GM21717 (cell line): ENCODE data around the gene MAST1.

Experiments used
- ATAC-seq: cut with Tn5 transposase; IDR thresholded peaks from one replicate; pipeline ENCODE4 v1.9.1; 2021; ENCODE audit warnings: mild to moderate bottlenecking, moderate library complexity; ENCODE audit not compliant: unreplicated experiment

Gene MAST1

DNA sequence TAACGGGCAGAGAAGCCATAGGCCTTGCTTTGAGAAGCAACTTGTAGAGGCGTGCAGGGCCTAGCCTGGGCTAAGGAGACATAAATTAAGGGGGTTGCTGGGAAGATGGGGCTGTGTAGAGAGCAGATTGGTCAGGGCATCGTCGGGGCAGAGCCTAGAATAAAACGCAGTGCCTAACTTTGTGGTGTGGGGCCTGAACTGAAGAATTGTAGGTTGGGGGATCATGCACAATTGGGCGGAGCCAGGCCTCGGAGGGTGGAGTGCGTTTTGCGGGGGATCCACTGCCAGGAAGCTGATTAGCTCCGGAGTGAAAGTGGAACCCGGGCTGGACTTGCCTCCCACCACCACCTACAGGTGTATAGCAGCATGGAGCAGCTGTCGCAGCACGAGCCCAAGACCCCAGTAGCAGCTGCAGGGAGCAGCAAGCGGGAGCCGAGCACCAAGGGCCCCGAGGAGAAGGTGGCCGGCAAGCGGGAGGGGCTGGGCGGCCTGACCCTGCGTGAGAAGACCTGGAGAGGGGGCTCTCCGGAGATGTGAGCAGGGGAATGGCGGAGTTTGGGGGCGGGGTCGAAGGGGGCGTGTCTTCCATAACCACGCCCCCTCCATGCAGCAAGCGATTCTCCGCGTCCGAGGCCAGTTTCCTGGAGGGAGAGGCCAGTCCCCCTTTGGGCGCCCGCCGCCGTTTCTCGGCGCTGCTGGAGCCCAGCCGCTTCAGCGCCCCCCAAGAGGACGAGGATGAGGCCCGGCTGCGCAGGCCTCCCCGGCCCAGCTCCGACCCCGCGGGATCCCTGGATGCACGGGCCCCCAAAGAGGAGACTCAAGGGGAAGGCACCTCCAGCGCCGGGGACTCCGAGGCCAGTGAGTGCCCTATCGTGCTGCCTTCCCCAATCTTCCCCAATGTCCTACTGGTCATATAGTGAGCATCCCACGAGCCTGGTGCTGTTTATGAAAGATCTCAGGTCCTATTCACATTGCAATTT is 29.1 kb downstream of the MAST1 start:
- ATAC-seq, result no peak

GRCh38 chr19:12868540-12869112 is 30.3 kb downstream of the MAST1 start:
- no peak for ATAC-seq

DNA sequence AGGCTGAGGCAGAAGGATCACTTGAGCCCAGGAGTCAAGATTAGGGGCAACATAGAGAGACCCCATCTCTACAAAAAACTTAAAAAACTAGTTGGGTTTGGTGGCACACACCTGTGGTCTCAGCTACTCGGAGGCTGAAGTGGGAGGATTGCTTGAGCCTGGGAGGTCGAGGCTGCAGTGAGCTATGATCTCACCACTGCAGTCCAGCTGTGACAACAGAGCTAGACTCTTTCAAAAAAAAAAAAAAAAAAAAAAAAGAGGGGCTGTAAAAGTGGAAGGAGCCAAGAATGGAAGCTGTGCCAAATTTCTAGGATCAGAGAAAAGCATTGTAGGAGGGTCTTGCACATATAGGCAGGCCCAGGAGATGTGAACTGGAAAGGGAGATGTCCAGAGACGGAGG is 33.4 kb downstream of the MAST1 start:
- no peak for ATAC-seq

DNA sequence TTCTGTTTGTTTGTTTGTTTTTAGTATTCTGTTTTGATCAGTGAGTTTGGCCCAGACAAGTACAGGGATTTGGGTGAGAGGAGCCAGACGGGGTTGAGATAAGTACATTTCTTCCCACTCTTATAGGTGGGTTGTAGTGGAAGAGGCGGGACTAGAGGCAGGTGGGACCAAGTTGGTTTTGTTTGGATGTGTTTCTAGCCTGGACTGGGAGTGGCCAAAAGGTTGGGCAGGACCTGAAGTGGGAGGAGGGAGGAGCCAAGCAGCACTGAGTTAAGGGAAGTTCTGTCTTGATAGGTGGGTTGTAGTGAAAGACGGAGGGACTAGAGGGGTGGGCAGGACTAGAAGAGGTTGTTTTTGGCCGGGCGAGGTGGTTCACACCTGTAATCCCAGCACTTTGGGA is 33.9 kb downstream of the MAST1 start:
- no peak for ATAC-seq

DNA sequence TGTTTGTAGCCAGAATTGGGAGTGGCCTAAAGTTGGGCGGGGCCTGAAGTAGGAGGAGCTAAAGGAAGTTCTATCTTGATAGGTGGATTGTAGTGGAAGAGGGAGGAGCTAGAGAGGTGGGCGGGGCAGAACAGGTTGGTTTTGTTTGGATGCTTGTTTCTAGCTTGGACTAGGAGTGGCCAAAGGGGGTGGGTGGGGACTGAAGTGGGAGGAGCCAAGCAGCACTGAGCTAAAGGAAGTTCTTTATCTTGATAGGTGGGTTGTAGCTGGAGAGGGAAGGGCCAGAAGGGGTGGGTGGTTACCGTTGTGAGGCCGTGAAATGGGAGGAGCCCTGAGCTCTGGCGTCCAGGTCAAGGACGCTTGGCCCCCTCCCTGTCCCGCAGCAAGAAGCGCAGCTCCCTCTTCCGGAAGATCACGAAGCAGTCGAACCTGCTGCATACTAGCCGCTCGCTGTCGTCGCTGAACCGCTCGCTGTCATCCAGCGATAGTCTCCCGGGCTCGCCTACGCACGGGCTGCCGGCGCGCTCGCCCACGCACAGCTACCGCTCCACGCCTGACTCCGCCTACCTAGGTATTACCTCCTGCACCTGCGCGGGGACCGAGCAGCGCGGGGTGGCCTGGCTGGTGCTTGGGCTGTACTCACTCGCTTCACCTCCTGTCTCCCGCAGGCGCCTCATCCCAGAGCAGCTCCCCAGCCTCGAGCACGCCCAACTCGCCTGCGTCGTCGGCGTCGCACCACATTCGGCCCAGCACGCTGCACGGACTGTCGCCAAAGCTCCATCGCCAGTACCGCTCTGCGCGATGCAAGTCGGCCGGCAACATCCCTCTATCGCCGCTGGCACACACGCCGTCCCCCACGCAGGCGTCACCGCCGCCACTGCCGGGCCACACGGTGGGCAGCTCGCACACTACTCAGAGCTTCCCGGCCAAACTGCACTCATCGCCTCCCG is 34.9 kb downstream of the MAST1 start:
- ATAC-seq, result no peak

DNA sequence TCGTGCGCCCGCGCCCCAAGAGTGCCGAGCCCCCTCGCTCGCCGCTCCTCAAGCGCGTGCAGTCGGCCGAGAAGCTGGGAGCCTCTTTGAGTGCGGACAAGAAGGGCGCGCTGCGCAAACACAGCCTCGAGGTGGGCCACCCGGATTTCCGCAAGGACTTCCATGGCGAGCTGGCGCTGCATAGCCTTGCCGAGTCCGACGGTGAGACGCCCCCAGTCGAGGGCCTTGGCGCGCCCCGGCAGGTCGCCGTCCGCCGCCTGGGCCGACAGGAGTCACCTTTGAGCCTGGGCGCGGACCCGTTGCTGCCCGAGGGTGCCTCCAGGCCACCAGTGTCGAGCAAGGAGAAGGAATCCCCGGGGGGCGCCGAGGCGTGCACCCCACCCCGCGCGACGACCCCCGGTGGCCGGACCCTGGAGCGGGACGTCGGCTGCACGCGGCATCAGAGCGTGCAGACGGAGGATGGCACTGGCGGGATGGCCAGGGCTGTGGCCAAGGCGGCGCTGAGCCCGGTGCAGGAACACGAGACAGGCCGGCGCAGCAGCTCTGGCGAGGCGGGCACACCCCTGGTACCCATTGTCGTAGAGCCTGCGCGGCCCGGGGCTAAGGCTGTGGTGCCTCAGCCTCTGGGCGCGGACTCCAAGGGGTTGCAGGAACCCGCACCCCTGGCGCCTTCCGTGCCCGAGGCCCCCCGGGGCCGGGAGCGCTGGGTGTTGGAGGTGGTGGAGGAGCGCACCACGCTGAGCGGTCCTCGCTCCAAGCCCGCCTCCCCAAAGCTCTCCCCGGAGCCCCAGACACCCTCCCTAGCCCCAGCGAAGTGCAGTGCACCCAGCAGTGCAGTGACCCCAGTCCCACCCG is 35.8 kb downstream of the MAST1 start:
- ATAC-seq, result no peak

GRCh38 chr19:12875086-12875485 is 36.8 kb downstream of the MAST1 start:
- ATAC-seq, result no peak

DNA sequence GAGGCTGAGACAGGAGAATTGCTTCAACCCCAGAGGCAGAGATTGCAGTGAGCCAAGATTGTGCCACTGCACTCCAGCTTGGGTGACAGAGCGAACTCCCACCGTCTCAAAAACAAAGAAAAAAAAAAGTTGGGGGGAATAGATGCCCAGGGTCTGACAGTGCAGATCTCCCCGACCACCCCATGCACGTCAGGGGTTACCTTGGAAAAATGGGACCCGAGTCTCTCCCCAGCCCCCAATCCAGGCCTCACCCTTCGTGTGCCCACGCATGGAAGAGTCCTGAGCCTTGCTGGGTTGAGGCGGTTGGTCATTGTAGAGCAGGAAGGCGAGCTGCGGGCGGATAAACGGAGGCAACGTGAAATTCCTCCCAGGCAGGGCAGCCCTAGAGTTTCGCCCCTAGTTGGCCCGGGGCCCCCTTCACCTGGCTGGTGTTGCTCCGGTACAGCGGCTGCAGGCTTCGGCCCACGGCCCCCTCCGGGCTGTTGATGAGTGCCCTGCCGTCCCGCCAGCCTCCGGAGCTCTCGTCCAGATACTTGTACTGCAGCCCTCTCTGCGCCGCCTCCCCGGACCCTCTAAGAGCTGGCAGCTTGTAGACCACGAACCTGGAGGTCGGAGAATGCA is 42.3 kb downstream of the MAST1 start:
- no peak for ATAC-seq

DNA sequence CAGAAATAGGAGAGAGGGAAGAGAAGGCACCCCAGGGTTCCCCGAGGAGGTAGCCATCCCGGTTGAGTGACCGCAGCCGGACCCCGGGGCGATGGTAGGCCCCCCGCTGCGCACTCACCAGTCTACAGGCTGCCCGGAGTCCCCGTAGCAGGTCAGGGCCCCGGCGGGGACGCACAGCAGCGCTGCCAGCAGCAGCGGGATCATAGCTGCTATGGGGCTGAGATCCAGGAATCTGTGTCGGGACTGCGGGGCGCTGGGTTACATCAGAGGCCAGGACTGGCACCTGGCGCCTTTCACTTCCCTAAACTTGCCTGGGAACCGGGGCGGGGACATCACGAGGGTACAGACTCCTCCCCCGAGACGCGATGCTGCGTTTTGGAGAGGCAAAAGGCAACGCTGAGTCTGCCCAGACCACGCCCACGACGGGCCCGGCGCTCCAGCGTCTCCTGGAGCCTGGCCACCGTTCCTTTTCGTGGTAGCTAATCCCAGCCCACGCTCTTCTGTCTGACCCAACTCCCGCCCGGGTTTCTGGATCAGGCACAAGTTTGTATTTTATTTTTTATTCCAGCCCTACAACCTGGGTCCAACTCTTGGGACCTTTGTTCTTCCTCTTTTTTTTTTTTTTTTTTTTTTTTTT is 43.0 kb downstream of the MAST1 start, which contains the start of gene DNASE2:
TSS of gene DNASE2 (minus strand) at position 278 of the 637 bp plus-strand sequence. CDS start at position 204, 74 bp downstream.
- peak; percentile 80 for ATAC-seq

DNA sequence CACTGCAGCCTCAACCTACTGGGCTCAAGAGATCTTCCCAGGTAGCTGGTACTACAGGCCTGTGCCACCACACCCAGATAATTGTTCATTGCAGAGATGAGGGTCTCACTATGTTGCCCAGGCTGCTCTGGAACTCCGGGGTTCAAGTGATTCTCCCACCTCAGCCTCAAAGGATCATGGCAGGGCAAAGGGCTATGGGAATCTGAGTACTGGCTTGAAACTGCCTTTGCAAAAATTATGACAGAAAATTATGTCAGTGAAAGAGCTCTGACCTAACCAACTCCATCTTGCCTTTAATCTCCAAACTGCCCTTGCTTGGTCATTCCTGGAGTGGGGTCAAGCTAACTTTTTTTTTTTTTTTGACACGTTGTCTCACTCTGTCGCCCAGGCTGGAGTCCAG is 44.3 kb downstream of the MAST1 start:
- ATAC-seq, result no peak

GRCh38 chr19:12884202-12884601 is 45.9 kb downstream of the MAST1 start:
- ATAC-seq, result no peak

DNA sequence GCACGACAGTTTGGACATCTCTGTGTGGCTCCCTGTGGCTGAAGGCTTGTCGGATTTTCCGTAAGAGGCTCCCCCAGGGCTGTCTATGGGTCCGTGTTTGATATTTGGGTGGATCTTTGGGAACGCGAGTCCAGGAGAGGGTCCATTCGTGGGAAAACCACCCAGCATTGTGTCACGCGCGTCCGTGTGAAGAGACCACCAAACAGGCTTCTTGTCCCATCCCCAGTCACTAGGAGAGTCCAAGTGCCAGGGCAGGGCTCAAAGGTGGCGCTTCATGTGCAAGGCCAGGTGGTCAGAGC is 46.3 kb downstream of the MAST1 start:
- no peak for ATAC-seq

DNA sequence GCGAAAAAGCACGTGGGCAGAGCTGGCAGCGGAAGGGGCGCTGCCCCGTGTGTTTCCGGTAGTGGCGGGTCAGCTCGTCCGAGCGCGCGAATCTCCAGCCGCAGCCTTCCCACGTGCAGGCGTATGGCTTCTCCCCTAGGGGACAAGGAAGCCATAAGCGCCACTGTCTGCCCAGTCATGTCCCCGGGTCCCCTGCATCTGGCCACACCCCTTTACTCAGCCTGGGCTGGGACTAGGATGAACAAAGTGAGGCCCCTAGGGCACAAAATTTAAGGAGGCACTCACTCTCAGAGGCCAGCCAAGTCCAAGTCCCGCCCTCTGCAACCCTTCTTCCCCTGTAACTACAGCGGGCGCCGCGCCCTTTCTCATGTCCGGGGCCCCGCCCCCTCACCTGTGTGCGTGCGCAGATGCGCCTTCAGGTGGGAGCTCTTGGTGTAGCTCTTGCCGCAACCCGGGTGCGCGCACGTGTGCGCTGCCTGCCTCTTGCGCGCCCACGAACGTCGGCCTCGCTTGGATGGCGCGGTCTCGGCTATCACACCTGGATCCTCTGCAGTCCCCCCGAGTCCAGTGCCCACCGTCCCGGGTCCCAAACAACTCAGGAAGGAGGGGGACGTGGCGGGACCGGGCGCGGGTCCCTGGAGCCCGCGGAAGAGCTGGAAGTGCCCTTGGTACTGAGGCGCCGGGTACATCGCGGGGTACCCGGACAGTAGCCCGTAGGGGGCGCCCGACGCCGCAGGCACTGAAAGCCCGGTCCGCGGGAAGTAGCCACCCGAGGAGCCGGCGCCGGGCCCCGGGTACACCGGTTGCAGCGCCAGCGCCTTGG is 46.8 kb downstream of the MAST1 start:
- no peak for ATAC-seq

GRCh38 chr19:12885749-12886650 is 47.7 kb downstream of the MAST1 start:
- no peak for ATAC-seq

GRCh38 chr19:12886651-12886968 is 48.3 kb downstream of the MAST1 start:
- no peak for ATAC-seq

DNA sequence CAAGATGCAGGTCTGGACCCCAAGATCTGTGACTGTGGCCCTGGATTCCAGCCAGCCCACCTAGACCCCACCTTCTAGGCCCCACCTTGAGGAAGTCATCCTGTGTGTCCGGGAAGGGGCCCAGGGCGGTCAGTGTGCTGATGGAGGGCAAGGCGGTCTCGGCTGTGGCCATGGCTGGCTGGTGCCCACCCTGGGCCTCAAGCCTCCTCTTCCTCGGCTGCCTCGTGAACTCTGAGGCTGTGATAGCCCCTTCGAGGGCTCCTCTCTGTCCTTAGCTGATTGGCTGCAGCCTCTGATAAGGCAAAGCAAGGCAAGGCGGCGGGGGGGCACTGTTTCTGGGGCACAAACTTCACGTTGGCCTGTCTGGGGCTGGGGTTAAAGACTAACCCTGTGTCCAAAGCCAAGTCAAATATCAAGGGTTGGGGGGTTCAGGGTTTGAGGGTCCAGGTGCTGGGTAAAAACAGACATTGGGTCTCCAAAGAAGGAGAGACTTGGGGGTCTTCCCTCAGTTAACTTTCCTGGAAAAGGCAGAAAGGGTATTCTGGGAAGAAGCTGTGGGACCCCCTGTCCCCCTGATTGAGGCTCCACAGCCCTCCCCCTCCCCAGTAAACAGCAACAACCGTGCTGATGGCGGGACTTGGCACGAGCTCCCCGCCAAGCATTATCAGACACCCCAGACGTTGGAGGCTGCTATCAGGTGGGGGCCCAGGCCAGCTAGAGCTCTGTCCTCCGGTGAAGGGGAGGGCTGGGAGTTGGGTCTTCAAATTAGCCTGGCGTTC is 48.8 kb downstream of the MAST1 start, which contains the start of gene KLF1:
TSS of gene KLF1 (minus strand) at position 233 of the 779 bp plus-strand sequence. CDS start at position 172, 61 bp downstream.
- no peak for ATAC-seq
